ENCODE data around the gene PPP1R1B. TPM values are rescaled to one million over a fixed set of nuclear protein-coding genes. Genes with fewer than 3 reads are reported as not detected.

The PPP1R1B gene
- total and polyA plus RNA-seq, 2 experiments from 2014 or later, result 3.4 to 5.4 TPM

DNA sequence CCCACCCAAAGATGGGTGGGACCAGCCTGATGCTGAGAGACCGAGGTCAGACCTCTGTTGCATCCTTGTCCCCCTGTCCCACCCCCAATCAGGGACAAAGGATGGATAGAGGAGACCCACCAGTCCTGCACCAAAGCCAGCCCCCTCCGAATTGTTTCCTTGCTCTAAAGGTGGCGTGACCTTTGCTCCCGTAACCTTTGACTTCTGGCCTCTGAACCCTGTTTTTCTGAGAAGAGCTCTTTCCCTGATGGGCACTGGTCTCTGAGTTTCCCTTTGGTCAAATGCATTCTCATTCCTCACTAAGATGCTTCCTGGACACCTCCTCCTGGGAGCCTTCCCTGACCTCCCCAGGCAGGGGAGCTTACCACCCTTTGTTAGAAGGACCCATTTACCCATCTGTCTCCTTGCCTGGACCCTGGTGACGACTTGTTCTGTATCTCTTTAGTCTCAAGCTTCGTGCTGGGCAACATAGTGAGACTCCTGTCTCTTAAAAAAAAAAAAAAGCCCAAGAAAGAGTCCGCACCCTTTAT lies 13.8 kb upstream of the PPP1R1B start:
- ATAC-seq, result no peak
- TF ChIP-seq ZNF114 (CRISPR knock-in tag; IDR thresholded peaks at IDR 0.05) (no peak), ETS1 (IDR thresholded peaks at IDR 0.05) (no peak), JUNB (IDR thresholded peaks at IDR 0.05; ENCODE audit: unreplicated experiment) (no peak), NANOG (IDR thresholded peaks at IDR 0.05; ENCODE audit: borderline replicate concordance) (no peak), STAT1 (IDR thresholded peaks at IDR 0.05; ENCODE audit: unreplicated experiment) (no peak), CREB1 (CRISPR knock-in tag; IDR thresholded peaks at IDR 0.05; ENCODE audit: low read depth) (no peak), POLR2AphosphoS5 (IDR thresholded peaks at IDR 0.05; ENCODE audit: low read depth) (no peak), EZH2 (IDR thresholded peaks at IDR 0.05; ENCODE audit: low read depth, unreplicated experiment) (no peak), EZH2phosphoT487 (IDR thresholded peaks at IDR 0.05; ENCODE audit: unreplicated experiment) (no peak), REST (IDR thresholded peaks at IDR 0.05; ENCODE audit: unreplicated experiment) (no peak)
- TF ChIP-seq, protein P1, sequence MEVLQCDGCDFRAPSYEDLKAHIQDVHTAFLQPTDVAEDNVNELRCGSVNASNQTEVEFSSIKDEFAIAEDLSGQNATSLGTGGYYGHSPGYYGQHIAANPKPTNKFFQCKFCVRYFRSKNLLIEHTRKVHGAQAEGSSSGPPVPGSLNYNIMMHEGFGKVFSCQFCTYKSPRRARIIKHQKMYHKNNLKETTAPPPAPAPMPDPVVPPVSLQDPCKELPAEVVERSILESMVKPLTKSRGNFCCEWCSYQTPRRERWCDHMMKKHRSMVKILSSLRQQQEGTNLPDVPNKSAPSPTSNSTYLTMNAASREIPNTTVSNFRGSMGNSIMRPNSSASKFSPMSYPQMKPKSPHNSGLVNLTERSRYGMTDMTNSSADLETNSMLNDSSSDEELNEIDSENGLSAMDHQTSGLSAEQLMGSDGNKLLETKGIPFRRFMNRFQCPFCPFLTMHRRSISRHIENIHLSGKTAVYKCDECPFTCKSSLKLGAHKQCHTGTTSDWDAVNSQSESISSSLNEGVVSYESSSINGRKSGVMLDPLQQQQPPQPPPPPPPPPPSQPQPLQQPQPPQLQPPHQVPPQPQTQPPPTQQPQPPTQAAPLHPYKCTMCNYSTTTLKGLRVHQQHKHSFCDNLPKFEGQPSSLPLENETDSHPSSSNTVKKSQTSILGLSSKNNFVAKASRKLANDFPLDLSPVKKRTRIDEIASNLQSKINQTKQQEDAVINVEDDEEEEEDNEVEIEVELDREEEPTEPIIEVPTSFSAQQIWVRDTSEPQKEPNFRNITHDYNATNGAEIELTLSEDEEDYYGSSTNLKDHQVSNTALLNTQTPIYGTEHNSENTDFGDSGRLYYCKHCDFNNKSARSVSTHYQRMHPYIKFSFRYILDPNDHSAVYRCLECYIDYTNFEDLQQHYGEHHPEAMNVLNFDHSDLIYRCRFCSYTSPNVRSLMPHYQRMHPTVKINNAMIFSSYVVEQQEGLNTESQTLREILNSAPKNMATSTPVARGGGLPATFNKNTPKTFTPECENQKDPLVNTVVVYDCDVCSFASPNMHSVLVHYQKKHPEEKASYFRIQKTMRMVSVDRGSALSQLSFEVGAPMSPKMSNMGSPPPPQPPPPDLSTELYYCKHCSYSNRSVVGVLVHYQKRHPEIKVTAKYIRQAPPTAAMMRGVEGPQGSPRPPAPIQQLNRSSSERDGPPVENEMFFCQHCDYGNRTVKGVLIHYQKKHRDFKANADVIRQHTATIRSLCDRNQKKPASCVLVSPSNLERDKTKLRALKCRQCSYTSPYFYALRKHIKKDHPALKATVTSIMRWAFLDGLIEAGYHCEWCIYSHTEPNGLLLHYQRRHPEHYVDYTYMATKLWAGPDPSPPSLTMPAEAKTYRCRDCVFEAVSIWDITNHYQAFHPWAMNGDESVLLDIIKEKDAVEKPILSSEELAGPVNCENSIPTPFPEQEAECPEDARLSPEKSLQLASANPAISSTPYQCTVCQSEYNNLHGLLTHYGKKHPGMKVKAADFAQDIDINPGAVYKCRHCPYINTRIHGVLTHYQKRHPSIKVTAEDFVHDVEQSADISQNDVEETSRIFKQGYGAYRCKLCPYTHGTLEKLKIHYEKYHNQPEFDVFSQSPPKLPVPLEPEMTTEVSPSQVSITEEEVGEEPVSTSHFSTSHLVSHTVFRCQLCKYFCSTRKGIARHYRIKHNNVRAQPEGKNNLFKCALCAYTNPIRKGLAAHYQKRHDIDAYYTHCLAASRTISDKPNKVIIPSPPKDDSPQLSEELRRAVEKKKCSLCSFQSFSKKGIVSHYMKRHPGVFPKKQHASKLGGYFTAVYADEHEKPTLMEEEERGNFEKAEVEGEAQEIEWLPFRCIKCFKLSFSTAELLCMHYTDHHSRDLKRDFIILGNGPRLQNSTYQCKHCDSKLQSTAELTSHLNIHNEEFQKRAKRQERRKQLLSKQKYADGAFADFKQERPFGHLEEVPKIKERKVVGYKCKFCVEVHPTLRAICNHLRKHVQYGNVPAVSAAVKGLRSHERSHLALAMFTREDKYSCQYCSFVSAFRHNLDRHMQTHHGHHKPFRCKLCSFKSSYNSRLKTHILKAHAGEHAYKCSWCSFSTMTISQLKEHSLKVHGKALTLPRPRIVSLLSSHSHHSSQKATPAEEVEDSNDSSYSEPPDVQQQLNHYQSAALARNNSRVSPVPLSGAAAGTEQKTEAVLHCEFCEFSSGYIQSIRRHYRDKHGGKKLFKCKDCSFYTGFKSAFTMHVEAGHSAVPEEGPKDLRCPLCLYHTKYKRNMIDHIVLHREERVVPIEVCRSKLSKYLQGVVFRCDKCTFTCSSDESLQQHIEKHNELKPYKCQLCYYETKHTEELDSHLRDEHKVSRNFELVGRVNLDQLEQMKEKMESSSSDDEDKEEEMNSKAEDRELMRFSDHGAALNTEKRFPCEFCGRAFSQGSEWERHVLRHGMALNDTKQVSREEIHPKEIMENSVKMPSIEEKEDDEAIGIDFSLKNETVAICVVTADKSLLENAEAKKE (CRISPR knock-in tag; IDR thresholded peaks at IDR 0.05), result no peak
- TF ChIP-seq, protein P2, sequence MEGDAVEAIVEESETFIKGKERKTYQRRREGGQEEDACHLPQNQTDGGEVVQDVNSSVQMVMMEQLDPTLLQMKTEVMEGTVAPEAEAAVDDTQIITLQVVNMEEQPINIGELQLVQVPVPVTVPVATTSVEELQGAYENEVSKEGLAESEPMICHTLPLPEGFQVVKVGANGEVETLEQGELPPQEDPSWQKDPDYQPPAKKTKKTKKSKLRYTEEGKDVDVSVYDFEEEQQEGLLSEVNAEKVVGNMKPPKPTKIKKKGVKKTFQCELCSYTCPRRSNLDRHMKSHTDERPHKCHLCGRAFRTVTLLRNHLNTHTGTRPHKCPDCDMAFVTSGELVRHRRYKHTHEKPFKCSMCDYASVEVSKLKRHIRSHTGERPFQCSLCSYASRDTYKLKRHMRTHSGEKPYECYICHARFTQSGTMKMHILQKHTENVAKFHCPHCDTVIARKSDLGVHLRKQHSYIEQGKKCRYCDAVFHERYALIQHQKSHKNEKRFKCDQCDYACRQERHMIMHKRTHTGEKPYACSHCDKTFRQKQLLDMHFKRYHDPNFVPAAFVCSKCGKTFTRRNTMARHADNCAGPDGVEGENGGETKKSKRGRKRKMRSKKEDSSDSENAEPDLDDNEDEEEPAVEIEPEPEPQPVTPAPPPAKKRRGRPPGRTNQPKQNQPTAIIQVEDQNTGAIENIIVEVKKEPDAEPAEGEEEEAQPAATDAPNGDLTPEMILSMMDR (conservative IDR thresholded peaks at IDR 0.05; ENCODE audit: low read depth in 2 of 2), result no peak
- peaks cover 4% of the 10 kb centered on the region; the same call in 1 of the 2 replicates for H3K4me1 ChIP-seq (ENCODE audit: insufficient read depth)
- no peak overlapping the region for H2AFZ ChIP-seq
- peaks cover 13% of the 10 kb centered on the region for H3K4me1 Mint-ChIP-seq
- H3K27ac Mint-ChIP-seq, result no peak overlapping the region
- no peak overlapping the region for H3K4me3 ChIP-seq
- H3K36me3 ChIP-seq (ENCODE audit: insufficient read depth), result no peaks in the 10 kb centered on the region
- H3F3A ChIP-seq (replicated peaks; ENCODE audit: low read depth), result 0 out of 2 replicates have a peak, but pooled peaks cover 13% of the 10 kb centered on the region
- no peaks in the 10 kb centered on the region; the same call in 2 of the 3 replicates for H3K9me3 Mint-ChIP-seq
- no peaks in the 10 kb centered on the region; the same call in 1 of the 2 replicates for H4K20me1 ChIP-seq (replicated peaks; ENCODE audit: insufficient read depth)
- no peak overlapping the region for H3K27ac ChIP-seq (ENCODE audit: low read depth)
- H3K4me2 ChIP-seq, result no peak overlapping the region
- no peaks in the 10 kb centered on the region for H3K79me2 ChIP-seq (replicated peaks; ENCODE audit: insufficient read depth)
- H3K27me3 ChIP-seq (ENCODE audit: insufficient read depth), result peaks cover 90% of the 10 kb centered on the region
- H3K27me3 Mint-ChIP-seq (ENCODE audit: insufficient read depth, low read depth, poor library complexity), result peaks cover 73% of the 10 kb centered on the region
- no peaks in the 10 kb centered on the region for H3K9me2 ChIP-seq (ENCODE audit: insufficient read depth)
- no peak for DNase-seq (ENCODE audit: low spot score)
- H3K4me3 Mint-ChIP-seq, result no peak overlapping the region
- H3K36me3 Mint-ChIP-seq (ENCODE audit: low read depth), result no peaks in the 10 kb centered on the region; the same call in 2 of the 3 replicates

Measured in GM23338 (cell line).